Islet of Langerhans (tissue), 1 donor: ENCODE data around the gene CCDC40.

Source experiments
- FAIRE-seq: peaks from one replicate; lab custom pipeline; 2011; peaks lifted over from hg19 to GRCh38; lab: Jason Lieb, UNC

Gene CCDC40

GRCh38 chr17:80101946-80102663 is 65.7 kb downstream of the CCDC40 start:
- no peak for FAIRE-seq

GRCh38 chr17:80102664-80103448 is 66.4 kb downstream of the CCDC40 start:
- FAIRE-seq = no peak

GRCh38 chr17:80103449-80104085 is 67.1 kb downstream of the CCDC40 start:
- FAIRE-seq = no peak

- no peak for FAIRE-seq
Observed at GRCh38 chr17:80104321-80104955, 68.0 kb downstream of the CCDC40 start.

- no peak for FAIRE-seq
Observed at GRCh38 chr17:80104956-80105375, 68.5 kb downstream of the CCDC40 start.

- FAIRE-seq = no peak
Observed at GRCh38 chr17:80105762-80106161, 69.3 kb downstream of the CCDC40 start.

- no peak for FAIRE-seq
Observed at GRCh38 chr17:80106176-80106575, 69.7 kb downstream of the CCDC40 start.

GRCh38 chr17:80106751-80107150 is 70.3 kb downstream of the CCDC40 start:
- no peak for FAIRE-seq

- FAIRE-seq = no peak
Observed at GRCh38 chr17:80107231-80108021, 71.0 kb downstream of the CCDC40 start.

- FAIRE-seq = no peak
Observed at GRCh38 chr17:80108036-80108971, 71.9 kb downstream of the CCDC40 start.

GRCh38 chr17:80109066-80109660 is 72.7 kb downstream of the CCDC40 start:
- no peak for FAIRE-seq

- FAIRE-seq = no peak
Observed at GRCh38 chr17:80109713-80110446, 73.4 kb downstream of the CCDC40 start.

- no peak for FAIRE-seq
Observed at GRCh38 chr17:80110447-80110812, 74.0 kb downstream of the CCDC40 start.

- no peak for FAIRE-seq
Observed at GRCh38 chr17:80110927-80111701, 74.7 kb downstream of the CCDC40 start.

- no peak for FAIRE-seq
Observed at GRCh38 chr17:80111702-80112470, 75.4 kb downstream of the CCDC40 start.

- FAIRE-seq = no peak
Observed at GRCh38 chr17:80112471-80113032, 76.1 kb downstream of the CCDC40 start.

- no peak for FAIRE-seq
Observed at GRCh38 chr17:80113033-80113484, 76.6 kb downstream of the CCDC40 start.

- FAIRE-seq = no peak
Observed at GRCh38 chr17:80114758-80115157, 78.3 kb downstream of the CCDC40 start.
